HL-60/S4 treated with retinoic acid at 250 ng/mL for 4 days and 3 days (cell line): ENCODE data around the gene APCDD1.

Experiments used
- in situ Hi-C: fragments of 300-500 bp; cut with MboI; formaldehyde crosslinking; loops from 2 replicates; pipeline ENCODE4 v1.7.0; 2022; ENCODE audit warnings: low sequenced_read_pairs

Gene APCDD1

GRCh38 chr18:10487154-10487553 is 32.7 kb downstream of the APCDD1 start:
- in situ Hi-C loops = no loop called here

GRCh38 chr18:10488017-10488416 is 33.6 kb downstream of the APCDD1 start:
- in situ Hi-C loops = no loop called here

GRCh38 chr18:10490401-10491165 is 36.1 kb downstream of the APCDD1 start:
- in situ Hi-C loops = no loop called here

DNA sequence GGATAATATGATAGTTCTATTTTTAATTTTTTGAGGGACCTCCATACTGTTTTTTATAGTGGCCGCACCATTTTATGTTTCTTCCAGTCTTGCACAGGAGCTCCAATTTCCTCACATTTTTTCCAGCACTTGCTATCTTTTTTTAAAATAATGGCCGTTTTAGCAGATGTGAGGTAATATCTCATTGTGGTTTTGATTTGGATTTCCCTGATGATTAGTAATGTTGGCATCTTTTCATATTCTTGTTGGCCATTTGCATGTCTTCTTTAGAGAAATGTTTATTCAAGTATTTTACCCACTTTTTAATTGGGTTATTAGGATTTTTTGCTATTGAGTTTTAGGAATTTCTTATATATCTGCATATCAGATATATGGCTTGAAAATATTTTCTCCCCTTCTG is 41.5 kb downstream of the APCDD1 start:
- in situ Hi-C loops = no loop called here

DNA sequence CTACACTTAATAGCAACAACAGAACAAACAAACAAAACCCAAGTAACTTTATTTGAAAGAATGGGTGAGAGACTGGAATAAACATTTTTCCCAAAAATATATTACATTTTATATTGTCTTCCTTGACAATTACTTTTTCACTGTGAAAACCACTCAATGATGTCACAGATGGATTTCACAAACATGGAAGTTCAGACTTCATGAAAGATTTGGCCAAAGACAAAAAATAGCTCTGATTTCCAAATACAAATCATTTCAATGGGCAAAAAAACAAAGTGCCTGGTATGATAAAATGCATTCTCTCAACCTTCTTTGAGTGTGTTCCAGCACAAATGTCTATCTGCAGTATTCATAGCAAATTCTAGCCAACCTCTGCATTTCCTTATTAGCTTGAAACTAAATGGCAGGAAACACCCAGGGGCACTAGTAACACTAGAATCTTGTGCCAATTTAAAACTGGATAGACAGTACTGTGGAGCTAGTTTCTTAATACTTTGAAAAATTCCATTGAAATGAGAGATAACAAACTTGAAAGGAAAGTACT is 42.8 kb downstream of the APCDD1 start:
- in situ Hi-C loops = no loop called here

DNA sequence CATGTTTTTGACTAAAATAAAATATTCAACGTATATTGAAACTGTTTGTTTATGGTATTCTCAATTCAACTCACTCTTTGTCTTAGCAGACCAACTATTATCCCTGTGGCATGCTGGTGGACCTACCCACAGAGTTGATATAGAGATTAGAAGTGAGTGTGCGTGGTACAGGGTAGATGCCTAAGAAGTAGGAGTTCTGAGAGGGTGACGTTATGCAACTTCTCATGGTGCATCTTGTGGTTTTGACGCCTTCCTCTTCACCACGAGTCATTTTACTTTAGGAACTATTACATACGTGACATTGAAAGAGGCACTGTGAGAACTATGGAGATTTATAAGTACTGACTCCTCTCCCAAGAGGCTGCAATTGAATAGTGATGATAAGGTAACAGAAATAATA is 44.8 kb downstream of the APCDD1 start:
- in situ Hi-C loops = no loop called here

GRCh38 chr18:10500038-10500437 is 45.6 kb downstream of the APCDD1 start:
- in situ Hi-C loops = loop anchor here (25.0 kb wide), 1 partner anchor 938 kb away; no protein-coding TSS in a partner anchor

- in situ Hi-C loops = loop anchor here (25.0 kb wide), 1 partner anchor 942 kb away; no protein-coding TSS in a partner anchor
These were observed 50.3 kb downstream of the APCDD1 start for GRCh38 chr18:10504723-10505122.

DNA sequence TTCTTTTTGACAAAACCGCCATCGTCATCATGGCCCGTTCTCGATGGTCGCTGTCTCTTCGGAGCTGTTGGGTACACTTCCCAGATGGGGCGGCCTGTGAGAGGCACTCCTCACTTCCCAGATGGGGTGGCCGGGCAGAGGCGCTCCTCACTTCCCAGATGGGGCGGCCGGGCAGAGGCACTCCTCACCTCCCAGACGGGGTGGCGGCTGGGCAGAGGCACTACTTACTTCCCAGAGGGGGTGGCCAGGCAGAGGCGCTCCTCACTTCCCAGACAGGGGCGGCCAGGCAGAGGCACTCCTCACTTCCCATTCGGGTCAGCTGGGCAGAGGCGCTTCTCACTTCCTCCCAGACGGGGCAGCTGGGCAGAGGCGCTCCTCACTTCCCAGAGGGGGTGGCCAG is 51.5 kb downstream of the APCDD1 start:
- in situ Hi-C loops = loop anchor here (25.0 kb wide), 1 partner anchor 944 kb away; no protein-coding TSS in a partner anchor

DNA sequence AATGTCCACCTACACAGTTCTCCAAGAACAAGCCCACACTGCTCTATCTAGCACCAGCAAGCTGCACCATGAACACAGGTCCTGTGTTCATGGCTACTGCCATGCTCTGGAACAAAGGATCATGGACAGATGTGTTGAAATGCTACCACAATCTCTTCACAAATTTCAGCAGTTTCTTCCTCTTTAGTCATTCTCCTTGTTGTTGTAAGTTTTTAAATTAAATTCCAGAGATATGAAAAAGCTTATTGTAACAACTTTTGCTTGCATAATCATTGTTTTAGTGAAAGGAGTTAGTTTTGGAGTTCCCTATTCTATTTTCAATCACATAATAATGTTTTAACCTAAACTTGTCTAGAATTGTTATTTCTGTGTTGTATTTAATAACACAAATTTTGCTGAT is 54.2 kb downstream of the APCDD1 start:
- in situ Hi-C loops = loop anchor here (25.0 kb wide), 1 partner anchor 946 kb away; no protein-coding TSS in a partner anchor

DNA sequence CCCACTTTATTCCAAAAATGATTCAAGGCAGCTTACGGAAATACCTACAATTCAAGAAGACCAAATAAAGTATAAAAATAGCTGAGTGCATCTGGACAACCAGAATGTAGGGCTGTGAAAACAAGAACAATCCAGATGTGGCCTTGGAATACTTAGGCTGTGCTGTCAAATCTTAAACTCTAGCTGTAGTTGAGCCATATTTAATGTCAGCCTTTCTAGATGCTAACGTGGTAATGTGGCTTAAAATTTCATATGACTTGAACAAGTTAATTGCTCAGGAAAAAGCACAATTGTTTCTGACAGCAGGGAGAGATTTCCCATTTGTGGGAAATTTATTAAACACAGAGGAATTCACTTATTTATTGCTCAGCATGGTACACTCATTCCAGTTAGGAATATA is 56.8 kb downstream of the APCDD1 start:
- in situ Hi-C loops = loop anchor here (25.0 kb wide), 1 partner anchor 949 kb away; no protein-coding TSS in a partner anchor

GRCh38 chr18:10514082-10514481 is 59.6 kb downstream of the APCDD1 start:
- in situ Hi-C loops = loop anchor here (25.0 kb wide), 1 partner anchor 952 kb away; no protein-coding TSS in a partner anchor

DNA sequence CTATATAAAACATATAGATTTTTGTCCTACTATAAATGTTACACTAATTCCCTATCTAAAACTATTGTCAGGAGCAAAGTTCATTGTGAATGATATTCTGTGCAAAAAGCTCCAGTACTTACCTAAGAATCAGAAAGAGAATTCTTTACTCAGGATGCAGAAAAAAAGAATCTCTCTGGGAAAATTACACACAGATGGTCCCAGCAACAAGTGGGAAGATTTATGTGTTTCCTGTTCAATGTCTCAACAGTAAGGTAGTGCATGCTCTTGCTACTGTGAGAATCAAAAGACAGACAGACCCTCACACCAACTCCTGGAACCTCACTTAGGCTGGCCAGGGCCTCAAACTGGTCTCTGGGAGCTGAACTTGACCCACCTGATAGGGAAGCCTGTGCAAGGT is 60.2 kb downstream of the APCDD1 start:
- in situ Hi-C loops = loop anchor here (25.0 kb wide), 1 partner anchor 952 kb away; no protein-coding TSS in a partner anchor

GRCh38 chr18:10515456-10515855 is 61.0 kb downstream of the APCDD1 start:
- in situ Hi-C loops = loop anchor here (25.0 kb wide), 1 partner anchor 953 kb away; no protein-coding TSS in a partner anchor

- in situ Hi-C loops = loop anchor here (25.0 kb wide), 1 partner anchor 954 kb away; no protein-coding TSS in a partner anchor
These were observed 61.6 kb downstream of the APCDD1 start for GRCh38 chr18:10516078-10516477.

- in situ Hi-C loops = loop anchor here (25.0 kb wide), 1 partner anchor 956 kb away; no protein-coding TSS in a partner anchor
These were observed 64.3 kb downstream of the APCDD1 start for GRCh38 chr18:10518595-10519255.

GRCh38 chr18:10519366-10519765 is 64.9 kb downstream of the APCDD1 start:
- in situ Hi-C loops = loop anchor here (25.0 kb wide), 1 partner anchor 957 kb away; no protein-coding TSS in a partner anchor

DNA sequence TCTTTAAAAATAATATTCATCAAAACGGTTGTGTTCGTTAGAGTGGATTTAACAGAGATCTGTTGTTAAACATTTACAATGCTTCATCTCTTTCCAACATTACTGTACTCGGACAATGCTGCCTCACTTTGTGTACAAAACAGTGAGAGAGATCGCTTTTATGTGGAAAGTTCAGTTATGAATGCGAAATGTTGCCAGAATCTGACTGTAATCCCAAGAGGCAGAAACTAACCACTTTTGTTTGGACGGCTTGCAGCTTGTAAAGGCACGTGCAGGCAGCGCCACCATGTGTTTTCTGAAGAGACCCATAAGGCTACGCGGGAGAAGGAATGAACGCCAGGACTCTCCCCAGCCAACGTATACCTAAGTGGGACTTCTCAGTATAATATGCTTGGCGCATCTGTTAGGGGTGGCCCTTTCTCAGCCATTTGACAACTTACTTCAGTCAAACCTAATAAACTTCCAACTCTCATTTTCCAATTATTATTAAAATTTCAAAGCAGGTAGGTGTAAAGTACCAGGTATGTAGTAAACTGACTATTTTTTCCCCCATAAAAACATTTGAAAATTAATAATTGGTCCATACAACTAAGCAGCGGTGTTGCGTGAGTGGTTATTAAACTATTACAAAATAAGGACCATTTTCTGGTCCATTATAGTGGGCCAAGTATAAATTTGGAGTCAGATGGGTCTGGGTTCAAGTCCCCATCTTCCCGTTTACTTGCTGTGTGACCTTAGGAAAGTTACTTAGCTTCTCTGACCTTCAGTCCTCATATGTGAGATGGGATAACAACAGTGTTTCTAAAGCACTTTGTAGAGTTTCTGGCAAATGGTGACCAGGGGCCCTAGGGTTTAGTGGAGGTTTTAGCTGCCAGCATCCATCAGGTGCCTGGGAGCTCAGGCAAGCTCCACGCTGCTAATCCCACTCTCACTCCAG is 65.8 kb downstream of the APCDD1 start:
- in situ Hi-C loops = loop anchor here (5.0 to 25.0 kb wide), 2 partner anchors 548 to 958 kb away; no protein-coding TSS in a partner anchor

- in situ Hi-C loops = loop anchor here (5.0 to 25.0 kb wide), 2 partner anchors 549 to 959 kb away; no protein-coding TSS in a partner anchor
These were observed 67.1 kb downstream of the APCDD1 start for GRCh38 chr18:10521566-10521965.

DNA sequence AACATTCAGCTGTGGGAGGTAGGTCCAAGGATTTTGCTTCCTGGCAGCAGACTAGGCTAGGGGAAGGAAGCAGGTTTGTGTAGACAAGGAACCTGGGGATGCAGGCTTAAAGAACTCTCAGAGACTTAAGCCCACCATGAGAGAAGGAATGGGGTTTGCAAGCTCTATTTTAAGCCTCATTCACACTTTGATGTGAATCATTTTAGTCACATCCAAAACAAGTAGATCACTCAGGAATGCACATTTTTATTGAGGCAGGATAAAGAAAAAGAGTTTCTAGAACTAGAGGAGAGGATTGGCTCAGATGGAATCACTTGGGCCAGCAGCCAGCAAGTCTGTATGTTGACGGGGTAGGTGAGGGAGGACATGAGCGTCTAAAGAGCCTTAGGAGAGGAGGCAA is 68.1 kb downstream of the APCDD1 start:
- in situ Hi-C loops = loop anchor here (5.0 to 25.0 kb wide), 2 partner anchors 550 to 960 kb away; no protein-coding TSS in a partner anchor
